Neural cell (in vitro differentiated cells): ENCODE results near the gene ARHGAP5.

ENCODE experiments used
- CTCF ChIP-seq: fragments of 450-650 bp; IDR thresholded peaks from 2 replicates; pipeline ENCODE4 v1.5.1; 2014; ENCODE audit warnings: antibody characterized with exemption, mild to moderate bottlenecking, moderate library complexity; ENCODE audit not compliant: poor library complexity, severe bottlenecking
- EP300 ChIP-seq: fragments of 450-650 bp; conservative IDR thresholded peaks from 2 replicates; pipeline ENCODE4 v1.6.1; 2014; ENCODE audit warnings: antibody characterized with exemption, mild to moderate bottlenecking, moderate library complexity; ENCODE audit not compliant: poor library complexity, severe bottlenecking
- EZH2 ChIP-seq: fragments of 200-600, 300-800 bp; shearing (Covaris generic), sonication (generic); IDR thresholded peaks from 2 replicates; pipeline ENCODE4 v1.6.1; 2014; ENCODE audit warnings: antibody characterized with exemption, low read length, borderline replicate concordance, mild to moderate bottlenecking; ENCODE audit not compliant: insufficient read depth, poor library complexity, severe bottlenecking
- MXI1 ChIP-seq: fragments of 450-650 bp; conservative IDR thresholded peaks from 2 replicates; pipeline ENCODE4 v1.6.1; 2014; ENCODE audit warnings: antibody characterized with exemption, mild to moderate bottlenecking; ENCODE audit not compliant: poor library complexity, severe bottlenecking
- POLR2AphosphoS5 ChIP-seq: IDR thresholded peaks from 2 replicates; pipeline ENCODE4 v1.6.1; 2012
- RAD21 ChIP-seq: fragments of 450-650 bp; conservative IDR thresholded peaks from 2 replicates; pipeline ENCODE4 v1.6.1; 2014; ENCODE audit warnings: antibody characterized with exemption, mild to moderate bottlenecking, moderate library complexity
- REST ChIP-seq: IDR thresholded peaks from 2 replicates; pipeline ENCODE4 v1.6.1; 2012; ENCODE audit warnings: borderline replicate concordance
- SMC3 ChIP-seq: fragments of 450-650 bp; conservative IDR thresholded peaks from 2 replicates; pipeline ENCODE4 v1.6.1; 2014; ENCODE audit warnings: antibody characterized with exemption, mild to moderate bottlenecking, moderate library complexity; ENCODE audit not compliant: poor library complexity
- TAF1 ChIP-seq: IDR thresholded peaks from 2 replicates; pipeline ENCODE4 v1.6.1; 2012; ENCODE audit warnings: low read depth

GRCh38 chr14:32121536-32121935 is 44.4 kb downstream of the ARHGAP5 start:
- TF ChIP-seq CTCF = no peak
- TF ChIP-seq EZH2 = no peak
- no peak for TF ChIP-seq POLR2AphosphoS5
- TF ChIP-seq REST = no peak
- no peak for TF ChIP-seq MXI1
- no peak for TF ChIP-seq EP300
- no peak for TF ChIP-seq RAD21
- TF ChIP-seq TAF1 = no peak
- TF ChIP-seq SMC3 = no peak
